ENCODE measurements around the gene SPNS2. TPM values are rescaled to one million over a fixed set of nuclear protein-coding genes. Genes with fewer than 3 reads are reported as not detected.
A peak's percentile ranks its signal among the peaks of the same experiment; 100 is the strongest.

The SPNS2 gene
- polyA plus RNA-seq, 3 donors: 0.23 to 0.33 TPM; not detected in 1

DNA sequence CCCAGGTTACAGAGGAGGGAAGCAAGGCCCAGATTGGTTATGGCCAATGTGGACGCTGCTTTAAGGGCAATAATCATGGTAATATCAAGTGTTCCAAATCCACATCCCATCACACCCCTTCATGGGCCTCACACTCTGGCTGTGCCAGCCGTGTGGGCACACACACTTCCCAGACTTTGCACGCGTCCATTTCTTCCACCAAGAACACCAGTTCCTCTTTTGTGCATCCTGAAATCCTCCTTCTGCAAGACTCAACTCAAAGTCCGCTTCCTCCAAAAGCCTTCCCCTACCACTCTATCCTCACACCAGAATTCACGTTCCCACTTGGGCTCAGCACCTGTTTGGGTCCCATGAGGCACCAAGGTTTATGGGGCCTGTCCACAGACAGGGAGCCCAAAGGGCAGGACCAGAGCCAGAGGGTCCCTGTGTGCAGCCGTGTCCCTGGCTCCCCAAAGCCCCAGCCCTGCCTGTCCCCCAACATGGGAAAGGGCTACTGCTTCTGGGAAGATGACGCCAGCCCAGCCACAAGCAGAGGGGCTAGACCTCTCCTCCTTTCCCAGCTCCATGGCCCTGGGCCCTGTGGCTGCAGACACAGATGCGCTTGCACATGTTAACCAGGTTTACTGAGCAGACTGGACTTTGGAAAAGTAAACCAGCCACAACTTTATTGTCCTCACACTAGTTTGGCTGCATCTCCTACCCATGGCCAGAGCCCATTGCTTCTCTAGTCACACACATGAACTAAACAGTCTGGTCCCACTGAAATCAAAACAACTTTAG, 44.7 kb upstream of the SPNS2 start:
- TF ChIP-seq CTCF (IDR thresholded peaks at IDR 0.05): no peak
- Histone ChIP-seq H3K79me2 (ENCODE audit: insufficient read depth, low read length) (no peaks in the 10 kb centered on the region), H3K4me2 (replicated peaks; ENCODE audit: extremely low read depth, low read length, poor library complexity, severe bottlenecking) (no peak overlapping the region), H3K27me3 (ENCODE audit: control insufficient read depth in 2 of 2, insufficient read depth in 2 of 2, low read length in 2 of 2) (no peaks in the 10 kb centered on the region), H2AFZ (ENCODE audit: insufficient read depth, low read depth, low read length, poor library complexity, severe bottlenecking) (no peak overlapping the region), H3K4me1 (ENCODE audit: control insufficient read depth in 1 of 2, insufficient read depth in 2 of 2, low read length in 2 of 2) (peaks cover 8 to 11% of the 10 kb centered on the region in 2 donors), H4K20me1 (ENCODE audit: insufficient read depth, low read length) (no peaks in the 10 kb centered on the region), H3K4me3 (replicated peaks in 1 of 3; ENCODE audit: low read depth in 2 of 3, low read length in 3 of 3) (no peak overlapping the region), H3K27ac (ENCODE audit: low read depth in 1 of 2, low read length in 2 of 2) (no peak overlapping the region), H3K9ac (ENCODE audit: insufficient read depth, low read length, poor library complexity, severe bottlenecking) (no peak overlapping the region), H3K9me3 (replicated peaks in 1 of 2; ENCODE audit: control insufficient read depth in 1 of 2, insufficient read depth in 1 of 2, low read length in 2 of 2) (no peaks in the 10 kb centered on the region), H3K36me3 (replicated peaks in 1 of 2; ENCODE audit: control insufficient read depth in 1 of 2, insufficient read depth in 2 of 2, low read length in 2 of 2) (peaks cover 6 to 40% of the 10 kb centered on the region in 2 donors)
- H3K27ac Mint-ChIP-seq: peak overlapping the region in 1 of 7 donors; percentile 81
- H3K4me1 Mint-ChIP-seq: peaks cover 20% of the 10 kb centered on the region
- 39% methylated on average over 8 of the region's 9 CpGs for WGBS (ENCODE audit: insufficient coverage)
- no peak for DNase-seq
- H3K27me3 Mint-ChIP-seq (ENCODE audit: low read depth in 3 of 3): peaks cover 0 to 5% (median 3%) of the 10 kb centered on the region in 3 donors
- intact Hi-C loops (cut with micrococcal nuclease): no loop called here
- no peak overlapping the region for H3K4me3 Mint-ChIP-seq
- peaks cover 29 to 34% of the 10 kb centered on the region in 2 donors for H3K36me3 Mint-ChIP-seq
- peaks cover 0 to 6% (median 0%) of the 10 kb centered on the region in 7 donors for H3K9me3 Mint-ChIP-seq

DNA sequence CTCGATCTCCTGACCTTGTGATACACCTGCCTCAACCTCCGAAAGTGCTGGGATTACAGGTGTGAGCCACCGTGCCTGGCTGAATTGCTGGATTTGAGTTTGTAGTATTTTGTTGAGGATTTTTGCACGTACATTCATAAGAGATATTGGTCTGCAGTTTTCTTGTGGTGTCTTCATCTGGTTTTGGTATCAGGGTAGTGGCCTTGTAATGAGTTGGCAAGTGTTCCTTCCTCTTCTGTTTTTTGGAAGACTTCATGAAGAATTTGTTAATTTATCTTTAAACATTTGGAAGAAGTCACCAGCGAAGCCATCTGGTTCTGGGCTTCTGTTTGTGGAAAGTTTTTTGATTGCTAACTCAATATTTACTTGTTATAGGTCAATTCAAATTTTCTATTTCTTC, 38.0 kb upstream of the SPNS2 start:
- no peak overlapping the region for H3K4me3 ChIP-seq (replicated peaks in 1 of 3; ENCODE audit: low read depth in 2 of 3, low read length in 3 of 3)
- Mint-ChIP-seq H3K27me3 (ENCODE audit: low read depth in 3 of 3) (peaks cover 0 to 2% (median 2%) of the 10 kb centered on the region in 3 donors), H3K36me3 (peaks cover 37 to 41% of the 10 kb centered on the region in 2 donors), H3K9me3 (peaks cover 3 to 14% (median 12%) of the 10 kb centered on the region in 7 donors), H3K4me1 (peaks cover 7% of the 10 kb centered on the region), H3K4me3 (no peak overlapping the region), H3K27ac (no peak overlapping the region)
- H3K36me3 ChIP-seq (replicated peaks in 1 of 2; ENCODE audit: control insufficient read depth in 1 of 2, insufficient read depth in 2 of 2, low read length in 2 of 2): peaks cover 17 to 61% of the 10 kb centered on the region in 2 donors
- H4K20me1 ChIP-seq (ENCODE audit: insufficient read depth, low read length): no peaks in the 10 kb centered on the region
- WGBS (ENCODE audit: insufficient coverage): 33% methylated on average over 3 of the region's 5 CpGs
- H2AFZ ChIP-seq (ENCODE audit: insufficient read depth, low read depth, low read length, poor library complexity, severe bottlenecking): no peak overlapping the region
- H3K27me3 ChIP-seq (ENCODE audit: control insufficient read depth in 2 of 2, insufficient read depth in 2 of 2, low read length in 2 of 2): no peaks in the 10 kb centered on the region
- H3K79me2 ChIP-seq (ENCODE audit: insufficient read depth, low read length): peaks cover 5% of the 10 kb centered on the region
- no peak for DNase-seq
- no peak for TF ChIP-seq CTCF (IDR thresholded peaks at IDR 0.05)
- H3K4me2 ChIP-seq (replicated peaks; ENCODE audit: extremely low read depth, low read length, poor library complexity, severe bottlenecking): no peak overlapping the region
- no peak overlapping the region for H3K27ac ChIP-seq (ENCODE audit: low read depth in 1 of 2, low read length in 2 of 2)
- H3K9ac ChIP-seq (ENCODE audit: insufficient read depth, low read length, poor library complexity, severe bottlenecking): no peak overlapping the region
- peaks cover 0 to 6% of the 10 kb centered on the region in 2 donors for H3K9me3 ChIP-seq (replicated peaks in 1 of 2; ENCODE audit: control insufficient read depth in 1 of 2, insufficient read depth in 1 of 2, low read length in 2 of 2)
- intact Hi-C loops (cut with micrococcal nuclease): no loop called here
- H3K4me1 ChIP-seq (ENCODE audit: control insufficient read depth in 1 of 2, insufficient read depth in 2 of 2, low read length in 2 of 2): peaks cover 0 to 4% of the 10 kb centered on the region in 2 donors
